IMR-90 (cell line): ENCODE measurements around the gene MS4A2. TPM values are rescaled to one million over a fixed set of nuclear protein-coding genes. Genes with fewer than 3 reads are reported as not detected.

Experiments
- ATAC-seq: fragments of 200-7000 bp; cut with Tn5 transposase; 2 replicates; pipeline ENCODE4 v1.9.1; 2020; ENCODE audit warnings: low read depth, mild to moderate bottlenecking, moderate library complexity
- BruUV-seq: library from RNA; stranded (reverse); fragments of 400-500 nt; replicated peaks from 2 replicates; lab custom pipeline; 2021; lab: Mats Ljungman, UMichigan
- CTCF ChIA-PET: fragments of 300-600 bp; formaldehyde crosslinking; extraction: SDS; loops from one replicate; lab custom pipeline; 2021; ENCODE audit warnings: antibody characterized with exemption; lab: Yijun Ruan, JAX
- POLR2A ChIA-PET: fragments of 300-600 bp; sonication (Branson Sonifier 250); formaldehyde crosslinking; loops from one replicate; lab custom pipeline; 2022; ENCODE audit warnings: antibody characterized with exemption; ENCODE audit not compliant: unreplicated experiment; lab: Charles Lee
- DNase-seq: peaks from one replicate; pipeline ENCODE4 v3.0.0; 2013
- H2AFZ ChIP-seq: replicated peaks from 2 replicates; pipeline ENCODE3; 2013; ENCODE audit warnings: low read length, mild to moderate bottlenecking; ENCODE audit not compliant: poor library complexity
- H2AK5ac ChIP-seq: 2 replicates; pipeline ENCODE4 v1.6.1; 2013; ENCODE audit warnings: low read depth, low read length, inconsistent platforms
- H2AK9ac ChIP-seq: replicated peaks from 2 replicates; pipeline ENCODE3; 2013; ENCODE audit warnings: mild to moderate bottlenecking, low read depth, low read length, moderate library complexity; ENCODE audit not compliant: poor library complexity
- H2BK120ac ChIP-seq: 2 replicates; pipeline ENCODE4 v1.6.1; 2013; ENCODE audit warnings: low read depth, low read length, inconsistent platforms
- H2BK15ac ChIP-seq: 3 replicates; pipeline ENCODE4 v1.6.1; 2013; ENCODE audit warnings: low read depth, low read length, inconsistent platforms
- H2BK20ac ChIP-seq: 2 replicates; pipeline ENCODE4 v1.6.1; 2013; ENCODE audit warnings: low read depth, mild to moderate bottlenecking, inconsistent platforms, low read length, moderate library complexity
- H2BK5ac ChIP-seq: 2 replicates; pipeline ENCODE4 v1.6.1; 2013; ENCODE audit warnings: mild to moderate bottlenecking, low read depth, low read length, inconsistent platforms; ENCODE audit not compliant: poor library complexity, severe bottlenecking
- H3K14ac ChIP-seq: replicated peaks from 2 replicates; pipeline ENCODE4 v1.6.1; 2013; ENCODE audit warnings: low read depth, low read length, inconsistent platforms
- H3K18ac ChIP-seq: 2 replicates; pipeline ENCODE4 v1.6.1; 2013; ENCODE audit warnings: low read depth, low read length, control low read depth
- H3K23ac ChIP-seq: 2 replicates; pipeline ENCODE4 v1.6.1; 2013; ENCODE audit warnings: low read depth, low read length, inconsistent platforms
- H3K27ac ChIP-seq: 2 replicates; pipeline ENCODE4 v1.5.1; 2013; ENCODE audit warnings: mild to moderate bottlenecking, control low read depth, low read length; ENCODE audit not compliant: insufficient read depth
- H3K27me3 ChIP-seq: 2 replicates; pipeline ENCODE4 v1.6.1; 2013; ENCODE audit warnings: low read length; ENCODE audit not compliant: control insufficient read depth, insufficient read depth
- H3K36me3 ChIP-seq: 2 replicates; pipeline ENCODE4 v1.6.1; 2013; ENCODE audit warnings: low read length, mixed read lengths; ENCODE audit not compliant: control insufficient read depth, insufficient read depth
- H3K4ac ChIP-seq: 2 replicates; pipeline ENCODE4 v1.6.1; 2013; ENCODE audit warnings: low read depth, low read length, inconsistent platforms
- H3K4me1 ChIP-seq: 2 replicates; pipeline ENCODE4 v1.6.1; 2013; ENCODE audit warnings: low read length, mixed read lengths; ENCODE audit not compliant: control insufficient read depth, insufficient read depth
- H3K4me2 ChIP-seq: 2 replicates; pipeline ENCODE4 v1.6.1; 2013; ENCODE audit warnings: low read depth, mild to moderate bottlenecking, control low read depth, low read length, moderate library complexity
- H3K4me3 ChIP-seq: 2 replicates; pipeline ENCODE4 v1.5.1; 2013; ENCODE audit warnings: low read depth, mild to moderate bottlenecking, control low read depth, low read length, moderate library complexity; ENCODE audit not compliant: insufficient read depth
- H3K56ac ChIP-seq: 2 replicates; pipeline ENCODE4 v1.6.1; 2013; ENCODE audit warnings: low read length, inconsistent platforms; ENCODE audit not compliant: insufficient read depth; ENCODE audit errors: extremely low read depth
- H3K79me1 ChIP-seq, 2 experiments: 2 replicates each; pipeline ENCODE4 v1.6.1; 2013; ENCODE audit warnings: low read length in 2 of 2, inconsistent platforms in 1 of 2, low read depth in 1 of 2
- H3K9ac ChIP-seq: 2 replicates; pipeline ENCODE4 v1.6.1; 2013; ENCODE audit warnings: low read depth, low read length, control low read depth
- H3K9me1 ChIP-seq: 2 replicates; pipeline ENCODE4 v1.6.1; 2013; ENCODE audit warnings: low read length, inconsistent platforms; ENCODE audit not compliant: insufficient read depth
- H3K9me3 ChIP-seq: 2 replicates; pipeline ENCODE4 v1.6.1; 2013; ENCODE audit warnings: low read length; ENCODE audit not compliant: control insufficient read depth, insufficient read depth
- H4K20me1 ChIP-seq: 2 replicates; pipeline ENCODE4 v1.6.1; 2013; ENCODE audit warnings: low read length, inconsistent platforms; ENCODE audit not compliant: insufficient read depth
- H4K5ac ChIP-seq: 2 replicates; pipeline ENCODE4 v1.6.1; 2013; ENCODE audit warnings: mild to moderate bottlenecking, low read depth, low read length, control low read depth
- H4K8ac ChIP-seq, 2 experiments: 2 replicates each; pipeline ENCODE4 v1.6.1; 2013; ENCODE audit warnings: low read depth in 2 of 2, low read length in 2 of 2, control low read depth in 1 of 2, inconsistent platforms in 1 of 2
- H4K91ac ChIP-seq: 2 replicates; pipeline ENCODE4 v1.6.1; 2013; ENCODE audit warnings: low read depth, low read length, inconsistent platforms; ENCODE audit not compliant: insufficient read depth
- BHLHE40 ChIP-seq: fragments of 150-350 bp; IDR thresholded peaks from 2 replicates; pipeline ENCODE4 v1.6.1; 2016; ENCODE audit warnings: mild to moderate bottlenecking, low read depth, low read length
- CEBPB ChIP-seq: IDR thresholded peaks from 2 replicates; pipeline ENCODE4 v1.6.1; 2012; ENCODE audit warnings: low read depth, low read length, improper control_type of control experiment
- CHD1 ChIP-seq: IDR thresholded peaks from 2 replicates; pipeline ENCODE4 v1.6.1; 2012; ENCODE audit warnings: low read depth, low read length, improper control_type of control experiment
- FOS ChIP-seq: fragments of 150-350 bp; IDR thresholded peaks from 2 replicates; pipeline ENCODE4 v1.6.1; 2016; ENCODE audit warnings: low read depth, low read length
- MAFK ChIP-seq: IDR thresholded peaks from 2 replicates; pipeline ENCODE4 v1.6.1; 2012; ENCODE audit warnings: low read depth, low read length, improper control_type of control experiment
- MAZ ChIP-seq: IDR thresholded peaks from 2 replicates; pipeline ENCODE4 v1.6.1; 2012; ENCODE audit warnings: low read depth, mild to moderate bottlenecking, low read length, improper control_type of control experiment, moderate library complexity, borderline replicate concordance
- MXI1 ChIP-seq: IDR thresholded peaks from 2 replicates; pipeline ENCODE4 v1.6.1; 2012; ENCODE audit warnings: low read depth, mild to moderate bottlenecking, low read length, moderate library complexity, borderline replicate concordance
- NFE2L2 ChIP-seq: fragments of 150-350 bp; IDR thresholded peaks from 2 replicates; pipeline ENCODE4 v1.6.1; 2016; ENCODE audit warnings: low read depth, mild to moderate bottlenecking, low read length
- POLR2A ChIP-seq: IDR thresholded peaks from 2 replicates; pipeline ENCODE4 v1.6.1; 2012; ENCODE audit warnings: mild to moderate bottlenecking, low read depth, low read length
- RAD21 ChIP-seq: IDR thresholded peaks from 2 replicates; pipeline ENCODE4 v1.6.1; 2012; ENCODE audit warnings: low read length, improper control_type of control experiment
- RCOR1 ChIP-seq: IDR thresholded peaks from 2 replicates; pipeline ENCODE4 v1.6.1; 2012; ENCODE audit warnings: mild to moderate bottlenecking, low read length, improper control_type of control experiment; ENCODE audit not compliant: insufficient replicate concordance
- RFX5 ChIP-seq: IDR thresholded peaks from 2 replicates; pipeline ENCODE4 v1.8.0; 2012; ENCODE audit warnings: low read depth, mild to moderate bottlenecking, low read length, moderate library complexity
- SMC3 ChIP-seq: fragments of 150-350 bp; IDR thresholded peaks from 2 replicates; pipeline ENCODE4 v1.6.1; 2016; ENCODE audit warnings: low read depth, mild to moderate bottlenecking, antibody characterized with exemption, low read length, moderate library complexity
- WGBS, 2 experiments: methylation state at CpG; one replicate each; pipeline versions ENCODE4 v1.1.5 to v1.1.7; 2013; ENCODE audit warnings: missing lambda C conversion rate in 2 of 2; ENCODE audit not compliant: insufficient read length in 1 of 2; ENCODE audit errors: extremely low coverage in 2 of 2; 5-methylcytosine and 5-hydroxymethylcytosine counted together
- dilution Hi-C: fragments of 300-500 bp; cut with HindIII; formaldehyde crosslinking; loops from one replicate; pipeline ENCODE4 v1.14.3; 2018; ENCODE audit warnings: low sequenced_read_pairs; ENCODE audit not compliant: unreplicated experiment
- in situ Hi-C: fragments of 300-500 bp; cut with MboI; formaldehyde crosslinking; loops from 3 replicates; pipeline ENCODE4 v1.14.3; 2019; ENCODE audit warnings: low sequenced_read_pairs, inconsistent platforms, mixed read lengths
- intact Hi-C: fragments of 100-400 bp; cut with micrococcal nuclease; formaldehyde crosslinking; loops from 2 replicates; pipeline ENCODE4 v1.10.0; 2022
- polyA plus RNA-seq, 3 experiments: library from polyadenylated mRNA; depleted of rRNA; stranded (reverse); fragments of >200 nt; gene quantifications; 2 replicates each; pipeline ENCODE4 v1.2.3, GENCODE V29; 2012; ENCODE audit warnings: low replicate concordance in 1 of 3
- total RNA-seq: library from RNA; depleted of rRNA; stranded (reverse); fragments of >200 nt; gene quantifications from 2 replicates; pipeline ENCODE4 v1.2.3, GENCODE V29; 2012
- TF ChIP-seq, protein P1 (sequence below): fragments of 150-350 bp; IDR thresholded peaks from 2 replicates; pipeline ENCODE4 v1.6.1; 2016; ENCODE audit warnings: low read depth, mild to moderate bottlenecking, low read length, moderate library complexity, borderline replicate concordance
- TF ChIP-seq, protein P2 (sequence below): conservative IDR thresholded peaks from 2 replicates; pipeline ENCODE4 v1.5.1; 2012; ENCODE audit warnings: mild to moderate bottlenecking, low read depth, low read length, improper control_type of control experiment
- TF ChIP-seq, protein P3 (sequence below): fragments of 150-350 bp; IDR thresholded peaks from 2 replicates; pipeline ENCODE4 v1.6.1; 2017; ENCODE audit warnings: mild to moderate bottlenecking, antibody characterized with exemption, low read length, low read depth

MS4A2 gene
- total and polyA plus RNA-seq, 2 of the 4 experiments (the other 2 are of a cell fraction): not detected

GRCh38 chr11:60040109-60040508 lies 48.4 kb upstream of the MS4A2 start, which contains the start of gene OOSP2:
Gene OOSP2, plus strand, starts transcription at chr11:60040409. Its CDS starts 51 bp downstream, at chr11:60040460.
- no peak for ATAC-seq
- POLR2A ChIA-PET: no interaction called here
- Histone ChIP-seq H2BK15ac (no peak within 1 kb of the TSS), H3K4ac (no peak within 1 kb of the TSS), H3K4me3 (no peak within 1 kb of the TSS), H3K9me3 (no peaks in the 10 kb centered on the region), H2AFZ (no peak within 1 kb of the TSS), H3K36me3 (no peaks in the 10 kb centered on the region), H3K27me3 (no peaks in the 10 kb centered on the region), H4K8ac (no peak within 1 kb of the TSS), H3K4me2 (no peak within 1 kb of the TSS), H3K23ac (no peak within 1 kb of the TSS), H3K18ac (no peak within 1 kb of the TSS), H3K56ac (no peak within 1 kb of the TSS), H2AK5ac (no peak within 1 kb of the TSS), H2BK120ac (no peak within 1 kb of the TSS), H3K9ac (no peak within 1 kb of the TSS), H4K20me1 (no peaks in the 10 kb centered on the region), H3K79me1 (no peaks in the 10 kb centered on the region), H2BK5ac (no peak within 1 kb of the TSS), H2BK20ac (no peak within 1 kb of the TSS), H3K14ac (no peak within 1 kb of the TSS), H3K27ac (no peak within 1 kb of the TSS), H4K5ac (no peak within 1 kb of the TSS), H3K4me1 (no peaks in the 10 kb centered on the region), H3K9me1 (no peaks in the 10 kb centered on the region), H4K91ac (no peak within 1 kb of the TSS), H2AK9ac (no peak within 1 kb of the TSS)
- DNase-seq: no peak
- BruUV-seq: no TSS peak
- CTCF ChIA-PET: no interaction called here
- intact Hi-C loops (no loop called here), dilution Hi-C loops (no loop called here), in situ Hi-C loops (no loop called here)
- TF ChIP-seq, protein P1, sequence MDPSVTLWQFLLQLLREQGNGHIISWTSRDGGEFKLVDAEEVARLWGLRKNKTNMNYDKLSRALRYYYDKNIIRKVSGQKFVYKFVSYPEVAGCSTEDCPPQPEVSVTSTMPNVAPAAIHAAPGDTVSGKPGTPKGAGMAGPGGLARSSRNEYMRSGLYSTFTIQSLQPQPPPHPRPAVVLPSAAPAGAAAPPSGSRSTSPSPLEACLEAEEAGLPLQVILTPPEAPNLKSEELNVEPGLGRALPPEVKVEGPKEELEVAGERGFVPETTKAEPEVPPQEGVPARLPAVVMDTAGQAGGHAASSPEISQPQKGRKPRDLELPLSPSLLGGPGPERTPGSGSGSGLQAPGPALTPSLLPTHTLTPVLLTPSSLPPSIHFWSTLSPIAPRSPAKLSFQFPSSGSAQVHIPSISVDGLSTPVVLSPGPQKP: no peak
- TF ChIP-seq MXI1 (no peak), RFX5 (no peak), NFE2L2 (no peak), MAFK (no peak), POLR2A (no peak), CHD1 (no peak), RAD21 (no peak), BHLHE40 (no peak), CEBPB (no peak), FOS (no peak), MAZ (no peak), RCOR1 (no peak), SMC3 (no peak)
- TF ChIP-seq, protein P2, sequence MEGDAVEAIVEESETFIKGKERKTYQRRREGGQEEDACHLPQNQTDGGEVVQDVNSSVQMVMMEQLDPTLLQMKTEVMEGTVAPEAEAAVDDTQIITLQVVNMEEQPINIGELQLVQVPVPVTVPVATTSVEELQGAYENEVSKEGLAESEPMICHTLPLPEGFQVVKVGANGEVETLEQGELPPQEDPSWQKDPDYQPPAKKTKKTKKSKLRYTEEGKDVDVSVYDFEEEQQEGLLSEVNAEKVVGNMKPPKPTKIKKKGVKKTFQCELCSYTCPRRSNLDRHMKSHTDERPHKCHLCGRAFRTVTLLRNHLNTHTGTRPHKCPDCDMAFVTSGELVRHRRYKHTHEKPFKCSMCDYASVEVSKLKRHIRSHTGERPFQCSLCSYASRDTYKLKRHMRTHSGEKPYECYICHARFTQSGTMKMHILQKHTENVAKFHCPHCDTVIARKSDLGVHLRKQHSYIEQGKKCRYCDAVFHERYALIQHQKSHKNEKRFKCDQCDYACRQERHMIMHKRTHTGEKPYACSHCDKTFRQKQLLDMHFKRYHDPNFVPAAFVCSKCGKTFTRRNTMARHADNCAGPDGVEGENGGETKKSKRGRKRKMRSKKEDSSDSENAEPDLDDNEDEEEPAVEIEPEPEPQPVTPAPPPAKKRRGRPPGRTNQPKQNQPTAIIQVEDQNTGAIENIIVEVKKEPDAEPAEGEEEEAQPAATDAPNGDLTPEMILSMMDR: no peak
- TF ChIP-seq, protein P3, sequence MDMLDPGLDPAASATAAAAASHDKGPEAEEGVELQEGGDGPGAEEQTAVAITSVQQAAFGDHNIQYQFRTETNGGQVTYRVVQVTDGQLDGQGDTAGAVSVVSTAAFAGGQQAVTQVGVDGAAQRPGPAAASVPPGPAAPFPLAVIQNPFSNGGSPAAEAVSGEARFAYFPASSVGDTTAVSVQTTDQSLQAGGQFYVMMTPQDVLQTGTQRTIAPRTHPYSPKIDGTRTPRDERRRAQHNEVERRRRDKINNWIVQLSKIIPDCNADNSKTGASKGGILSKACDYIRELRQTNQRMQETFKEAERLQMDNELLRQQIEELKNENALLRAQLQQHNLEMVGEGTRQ: no peak
- no CpG with 5 or more reads among the region's 8 CpGs for WGBS, 2 experiments
